Kidney tubule cell (primary cell): Measurements from ENCODE around the gene ABCB9.

Experiments used
- DNase-seq: peaks from one replicate; pipeline ENCODE4 v3.0.0-alpha.2; 2018; ENCODE audit warnings: low spot score

The ABCB9 gene

GRCh38 chr12:122994781-122995502 is 28.7 kb upstream of the ABCB9 start:
- no peak for DNase-seq

- no peak for DNase-seq
Observed at GRCh38 chr12:122994140-122994675, 27.9 kb upstream of the ABCB9 start.

- DNase-seq, result no peak
Observed at GRCh38 chr12:122992386-122992785, 26.1 kb upstream of the ABCB9 start.

GRCh38 chr12:122991623-122992275 is 25.5 kb upstream of the ABCB9 start:
- no peak for DNase-seq

GRCh38 chr12:122990961-122991622 is 24.8 kb upstream of the ABCB9 start:
- no peak for DNase-seq

- DNase-seq, result no peak
Observed at GRCh38 chr12:122990561-122990960, 24.3 kb upstream of the ABCB9 start.

GRCh38 chr12:122989874-122990419 is 23.7 kb upstream of the ABCB9 start:
- DNase-seq, result no peak

GRCh38 chr12:122989225-122989839 is 23.1 kb upstream of the ABCB9 start:
- no peak for DNase-seq

GRCh38 chr12:122988612-122989212 is 22.4 kb upstream of the ABCB9 start:
- no peak for DNase-seq

GRCh38 chr12:122988036-122988435 is 21.8 kb upstream of the ABCB9 start:
- no peak for DNase-seq

GRCh38 chr12:122987086-122987951 is 21.1 kb upstream of the ABCB9 start:
- no peak for DNase-seq

- DNase-seq, result no peak
Observed at GRCh38 chr12:122986258-122986871, 20.1 kb upstream of the ABCB9 start.

GRCh38 chr12:122985338-122986257 is 19.3 kb upstream of the ABCB9 start:
- DNase-seq, result no peak

GRCh38 chr12:122984612-122985337 is 18.5 kb upstream of the ABCB9 start:
- DNase-seq, result peak; percentile 25

GRCh38 chr12:122983789-122984515 is 17.7 kb upstream of the ABCB9 start:
- peak; percentile 40 for DNase-seq

GRCh38 chr12:122982963-122983788 is 16.9 kb upstream of the ABCB9 start:
- no peak for DNase-seq

- no peak for DNase-seq
Observed at GRCh38 chr12:122982477-122982815, 16.2 kb upstream of the ABCB9 start.
